NCI-H2029 (cell line): ENCODE measurements around the gene ZNF169.
"Not testable (repeated sequence)": the region's sequence is repeated elsewhere in the genome, so short reads cannot be mapped to it uniquely, and the experiment has no call there.

Experiments used
- DNase-seq: peaks from one replicate; lab custom pipeline; 2025; lab: John Stamatoyannopoulos, UW

The ZNF169 gene

DNA sequence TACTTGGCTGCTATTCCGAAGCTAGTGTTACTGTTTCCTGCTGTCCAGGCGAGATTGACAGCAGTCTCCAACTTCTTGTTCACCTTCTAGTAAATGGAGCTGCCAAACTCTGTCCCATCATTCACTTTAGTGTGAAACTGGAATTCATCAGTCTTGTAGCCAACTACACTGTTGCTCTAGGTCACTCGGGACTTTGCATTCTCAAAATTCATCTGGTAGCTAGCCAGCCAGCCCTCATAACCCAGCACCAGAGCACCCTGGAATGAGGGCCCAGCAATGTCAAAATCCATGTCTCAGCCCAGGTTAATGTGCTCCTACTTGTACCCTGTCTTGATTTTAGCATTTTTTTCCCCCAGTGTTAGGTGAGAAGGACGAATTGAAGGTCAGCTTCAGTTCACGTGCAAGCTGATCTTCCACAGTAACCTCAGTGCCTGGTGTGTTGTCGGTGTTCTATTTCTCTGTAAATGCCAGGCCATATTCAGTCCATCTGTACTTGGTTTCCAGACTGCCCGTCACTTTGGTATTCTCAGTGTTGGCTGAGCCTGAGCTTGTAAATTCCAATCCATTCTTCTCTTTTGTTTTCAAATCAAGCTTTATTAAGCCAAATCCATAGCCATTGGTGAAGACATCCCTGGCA lies 28.9 kb downstream of the ZNF169 start:
- no peak for DNase-seq

- DNase-seq, result no peak
Observed at GRCh38 chr9:94289691-94290090, 30.6 kb downstream of the ZNF169 start.

DNA sequence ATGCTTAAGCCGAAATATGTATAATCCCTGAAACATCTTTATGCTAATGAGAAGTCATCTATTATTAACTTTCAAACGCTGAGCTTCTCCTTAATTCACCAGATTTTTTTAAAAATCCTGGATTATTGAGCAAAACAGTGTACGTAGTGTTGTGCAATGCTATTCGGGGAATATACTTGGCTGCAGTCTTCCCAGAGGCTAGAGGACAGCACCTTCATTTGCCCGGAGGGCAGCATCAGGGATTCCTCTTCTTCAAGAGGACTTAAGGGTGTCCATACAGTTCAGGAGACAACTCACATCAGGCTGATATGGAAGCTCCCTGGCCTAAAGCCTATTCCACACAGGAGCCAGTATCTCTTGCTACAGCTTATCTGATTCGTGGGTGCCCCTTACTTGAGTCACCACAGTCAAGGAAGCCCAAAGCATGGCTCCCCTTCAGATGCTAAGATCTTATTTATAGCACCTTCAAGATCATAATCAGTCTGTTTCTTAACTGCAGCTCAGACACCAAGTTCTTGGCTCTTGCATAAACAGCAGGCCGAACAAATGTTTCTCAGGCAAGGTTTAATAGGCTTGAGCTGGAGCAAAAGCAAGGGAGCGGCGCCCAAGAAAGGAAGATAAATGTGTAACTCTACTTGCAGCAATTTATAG lies 40.0 kb downstream of the ZNF169 start:
- no peak for DNase-seq

DNA sequence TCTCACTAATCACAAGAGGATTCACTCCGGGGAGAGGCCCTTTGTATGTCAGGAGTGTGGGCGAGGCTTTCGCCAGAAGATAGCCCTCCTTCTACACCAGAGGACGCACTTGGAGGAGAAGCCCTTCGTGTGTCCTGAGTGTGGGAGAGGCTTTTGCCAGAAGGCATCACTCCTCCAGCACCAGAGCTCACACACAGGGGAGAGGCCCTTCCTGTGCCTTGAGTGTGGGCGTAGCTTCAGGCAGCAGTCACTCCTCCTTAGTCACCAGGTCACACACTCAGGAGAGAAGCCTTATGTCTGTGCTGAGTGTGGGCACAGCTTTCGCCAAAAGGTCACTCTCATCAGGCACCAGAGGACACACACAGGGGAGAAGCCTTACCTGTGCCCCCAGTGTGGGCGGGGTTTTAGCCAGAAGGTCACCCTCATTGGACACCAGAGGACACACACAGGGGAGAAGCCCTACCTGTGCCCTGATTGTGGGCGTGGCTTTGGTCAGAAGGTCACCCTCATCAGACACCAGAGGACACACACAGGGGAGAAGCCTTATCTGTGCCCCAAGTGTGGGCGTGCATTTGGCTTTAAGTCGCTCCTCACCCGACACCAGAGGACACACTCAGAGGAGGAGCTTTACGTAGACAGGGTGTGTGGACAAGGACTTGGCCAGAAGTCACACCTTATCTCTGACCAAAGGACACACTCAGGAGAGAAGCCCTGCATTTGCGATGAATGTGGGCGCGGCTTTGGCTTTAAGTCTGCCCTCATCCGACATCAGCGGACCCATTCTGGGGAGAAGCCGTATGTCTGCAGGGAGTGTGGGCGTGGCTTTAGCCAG lies 41.6 kb downstream of the ZNF169 start:
- DNase-seq, result no peak

DNA sequence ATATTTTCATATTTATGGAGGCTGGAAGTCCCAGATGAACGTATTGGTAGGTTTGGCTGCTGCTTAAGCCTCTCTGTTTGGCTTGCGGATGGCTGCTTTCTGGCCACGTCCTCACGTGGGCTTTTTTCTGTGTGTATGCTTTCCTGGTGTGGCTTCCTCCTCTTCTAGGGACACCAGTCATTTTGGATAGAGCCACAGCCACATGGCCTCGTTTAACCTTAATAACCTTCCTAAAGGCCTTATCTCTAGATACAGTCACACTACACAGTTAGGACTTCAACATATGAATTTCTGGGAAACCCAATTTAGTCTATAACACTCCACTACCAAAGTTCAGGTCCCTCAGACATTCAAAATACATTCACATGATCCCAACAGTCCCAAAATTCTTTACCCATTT lies 42.5 kb downstream of the ZNF169 start:
- DNase-seq, result no peak

DNA sequence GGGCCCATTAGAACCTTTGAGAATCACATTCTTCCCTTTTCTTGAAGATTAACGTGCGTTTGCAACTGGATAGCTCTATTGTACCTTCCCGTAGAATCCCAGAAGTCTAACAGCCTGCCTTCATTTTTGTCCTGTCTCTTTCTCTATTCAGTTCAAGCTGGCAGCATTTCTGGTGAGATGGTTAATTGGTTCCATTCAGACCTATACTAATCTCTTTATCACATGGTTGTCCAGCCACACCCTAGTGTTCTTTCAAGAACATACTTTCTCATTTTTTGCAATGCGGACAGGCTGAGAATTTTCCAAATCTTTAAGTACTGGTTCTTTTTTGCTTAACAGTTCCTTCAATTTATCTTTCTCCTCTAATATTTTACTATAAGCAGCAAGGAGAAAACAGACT lies 43.3 kb downstream of the ZNF169 start:
- DNase-seq, result no peak

DNA sequence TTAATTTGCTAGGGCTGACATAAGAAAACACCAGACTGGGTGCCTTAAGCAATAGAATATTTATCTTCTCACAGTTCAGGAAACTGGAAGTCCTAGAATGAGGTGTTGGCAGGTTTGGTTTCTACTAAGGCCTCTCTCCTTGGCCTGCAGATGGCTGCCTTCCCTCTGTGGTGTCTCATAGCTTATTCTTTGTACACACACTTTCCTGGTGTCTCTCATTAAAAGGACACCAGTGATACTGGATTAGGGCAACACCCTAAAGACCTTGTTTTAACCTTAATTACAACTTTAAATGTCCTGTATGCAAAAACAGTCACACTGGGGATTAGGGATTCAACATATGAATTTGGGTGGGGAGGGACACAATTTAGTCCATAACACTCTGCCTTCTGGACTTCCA lies 44.2 kb downstream of the ZNF169 start:
- no peak for DNase-seq

- DNase-seq, result not testable (repeated sequence)
Observed at GRCh38 chr9:94315034-94315984, 56.2 kb downstream of the ZNF169 start.

DNA sequence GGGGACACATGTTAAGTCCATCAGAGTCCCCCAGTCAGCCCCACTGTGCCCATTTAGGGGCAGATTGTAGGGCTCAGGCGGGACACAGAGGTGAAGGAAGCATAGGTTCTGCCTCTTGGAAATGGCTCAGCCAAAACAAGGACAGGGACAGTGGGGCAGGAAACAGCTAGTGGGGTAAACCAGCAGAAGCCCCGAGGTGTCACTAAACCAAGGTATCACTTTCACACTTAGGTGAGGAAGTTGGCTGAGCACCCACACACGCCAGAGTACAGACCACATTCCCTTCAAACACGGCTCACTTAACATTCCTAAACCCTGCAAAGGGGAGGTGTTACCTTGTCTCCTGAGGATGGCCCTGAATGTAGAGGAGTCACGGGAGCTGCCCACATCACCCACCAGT lies 57.1 kb downstream of the ZNF169 start:
- not testable (repeated sequence) for DNase-seq

GRCh38 chr9:94317949-94318657 lies 59.0 kb downstream of the ZNF169 start:
- not testable (repeated sequence) for DNase-seq

DNA sequence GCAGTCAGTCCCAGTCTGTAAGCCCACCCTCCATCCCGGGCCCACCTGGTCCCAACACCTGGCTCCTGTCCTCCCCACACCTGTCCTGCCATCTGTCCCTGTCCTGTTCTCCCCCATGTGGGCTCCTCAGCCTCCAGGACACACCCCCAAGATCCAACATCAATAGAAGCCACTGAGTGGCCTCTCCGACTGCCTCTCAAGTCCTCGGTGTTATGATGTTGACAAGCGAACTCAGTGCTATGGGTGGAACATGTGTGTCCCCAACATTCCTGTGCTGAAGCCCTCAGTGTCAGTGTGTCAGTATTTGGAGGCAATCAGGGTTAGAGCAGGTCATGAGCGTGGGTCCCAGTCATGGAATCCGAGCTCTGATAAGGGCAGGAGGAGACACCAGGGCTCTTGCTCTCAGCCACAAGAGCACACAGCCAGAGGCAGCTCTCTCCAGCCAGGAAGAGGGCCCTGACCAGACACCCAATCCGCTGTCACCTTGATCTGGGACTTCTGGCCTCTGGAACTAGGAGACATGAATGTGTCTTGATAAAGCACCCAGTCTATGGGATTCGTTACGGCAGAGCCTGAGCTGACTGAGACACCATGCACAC lies 63.3 kb downstream of the ZNF169 start:
- DNase-seq, result not testable (repeated sequence)

DNA sequence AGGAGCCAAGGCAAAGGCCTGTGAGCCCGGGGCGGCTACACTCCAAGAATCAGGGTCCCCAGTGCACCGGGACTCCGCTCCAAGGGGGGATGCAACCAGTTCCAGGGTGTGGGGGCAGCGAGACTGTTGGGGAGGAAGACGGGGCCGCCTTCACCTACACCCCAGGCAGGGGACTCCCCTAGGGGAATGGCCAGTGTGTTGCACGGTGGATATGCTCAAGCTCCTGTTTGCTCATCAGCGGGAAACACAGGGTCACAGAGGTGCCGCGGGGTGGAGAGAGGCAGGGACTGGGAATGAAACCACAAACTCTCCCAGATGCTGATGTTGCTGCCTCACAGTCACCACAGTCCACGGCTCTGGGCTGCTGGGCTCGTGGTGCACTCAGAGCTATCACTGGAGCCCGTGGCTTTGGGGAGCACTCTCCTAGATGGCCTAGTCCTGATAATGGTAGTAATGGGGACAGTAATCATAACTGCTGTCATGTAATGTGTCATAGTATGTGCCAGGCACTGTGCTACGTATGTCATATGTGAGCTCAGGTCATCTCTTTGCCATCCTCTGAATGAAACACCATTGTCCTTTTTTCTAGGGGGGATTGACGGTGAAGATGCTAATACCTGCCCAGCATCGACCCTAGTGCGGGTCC lies 64.2 kb downstream of the ZNF169 start:
- not testable (repeated sequence) for DNase-seq

GRCh38 chr9:94325583-94325982 lies 66.5 kb downstream of the ZNF169 start:
- DNase-seq, result not testable (repeated sequence)

DNA sequence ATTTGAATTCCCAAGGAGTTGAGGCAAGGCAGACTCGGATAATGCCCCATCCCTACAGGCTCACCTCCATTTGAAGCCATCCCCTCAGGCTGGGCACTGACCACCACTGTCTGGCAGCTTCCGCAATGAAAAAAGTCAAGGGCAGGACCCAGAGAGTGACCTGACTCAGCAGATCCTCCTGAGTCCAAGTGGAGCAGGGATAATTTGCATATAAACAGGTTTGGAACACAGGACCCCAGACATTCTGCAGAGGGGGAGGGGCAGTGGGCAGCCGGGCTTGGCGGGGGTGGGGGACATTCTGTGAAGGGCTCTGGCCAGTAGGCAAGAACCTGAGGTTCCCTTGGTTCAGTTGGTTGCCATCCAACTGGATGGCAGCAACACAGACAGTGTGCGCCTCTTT lies 69.4 kb downstream of the ZNF169 start, which contains the start of gene NUTM2F:
Gene NUTM2F (minus strand): TSS at position 101 of the 400 bp plus-strand sequence. CDS start 21 bp downstream, at position 80.
- not testable (repeated sequence) for DNase-seq

- DNase-seq, result not testable (repeated sequence)
Observed at GRCh38 chr9:94336445-94336844, 77.3 kb downstream of the ZNF169 start.

DNA sequence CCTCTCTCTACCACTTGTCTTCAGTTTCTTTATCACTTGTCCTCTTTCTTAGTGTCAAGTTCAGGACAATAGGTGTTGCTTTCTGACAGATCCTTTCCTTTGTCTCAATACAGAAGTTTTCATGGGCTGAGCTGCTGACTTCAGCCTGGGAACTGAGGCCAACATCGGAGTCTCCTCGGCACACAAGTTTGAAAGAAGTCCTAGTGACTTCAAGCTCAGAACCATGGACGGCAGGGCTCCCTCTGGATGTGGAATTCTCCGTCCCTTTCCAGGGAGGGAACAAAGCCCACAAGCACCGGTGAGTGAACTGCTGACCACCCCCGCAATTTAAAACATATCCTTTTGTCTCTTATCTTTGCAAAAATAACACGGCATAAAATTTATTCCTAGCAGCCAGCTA lies 79.6 kb downstream of the ZNF169 start:
- not testable (repeated sequence) for DNase-seq

- DNase-seq, result not testable (repeated sequence)
Observed at GRCh38 chr9:94339657-94340056, 80.6 kb downstream of the ZNF169 start.

- DNase-seq, result not testable (repeated sequence)
Observed at GRCh38 chr9:94340750-94341149, 81.7 kb downstream of the ZNF169 start.

DNA sequence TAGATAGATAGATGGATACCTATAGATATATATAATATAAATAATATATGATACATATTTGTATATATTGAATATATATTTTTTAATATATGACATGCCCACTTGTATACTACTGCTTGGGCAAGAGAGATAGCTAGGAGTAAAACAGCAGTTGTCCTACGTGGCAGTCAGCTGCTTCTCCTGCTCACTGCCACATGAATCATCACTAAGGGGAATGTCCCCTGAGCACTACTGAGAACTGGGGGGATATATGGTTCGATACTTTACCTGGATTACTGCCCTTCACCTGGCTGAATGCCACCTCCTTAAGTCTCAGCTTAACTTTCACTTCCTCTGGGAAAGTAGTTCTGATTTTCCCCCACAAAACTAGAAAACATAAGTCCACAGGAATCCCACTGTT lies 82.6 kb downstream of the ZNF169 start:
- DNase-seq, result not testable (repeated sequence)

GRCh38 chr9:94347451-94347850 lies 88.4 kb downstream of the ZNF169 start:
- not testable (repeated sequence) for DNase-seq
